NCI-H2107 treated with DMSO at 0.1 percent for 48 hours (cell line): Measurements from ENCODE around the gene CSTA.

Experiments used
- DNase-seq: peaks from one replicate; lab custom pipeline; 2025; ENCODE audit not compliant: unreplicated experiment; lab: John Stamatoyannopoulos, UW

The CSTA gene

DNA sequence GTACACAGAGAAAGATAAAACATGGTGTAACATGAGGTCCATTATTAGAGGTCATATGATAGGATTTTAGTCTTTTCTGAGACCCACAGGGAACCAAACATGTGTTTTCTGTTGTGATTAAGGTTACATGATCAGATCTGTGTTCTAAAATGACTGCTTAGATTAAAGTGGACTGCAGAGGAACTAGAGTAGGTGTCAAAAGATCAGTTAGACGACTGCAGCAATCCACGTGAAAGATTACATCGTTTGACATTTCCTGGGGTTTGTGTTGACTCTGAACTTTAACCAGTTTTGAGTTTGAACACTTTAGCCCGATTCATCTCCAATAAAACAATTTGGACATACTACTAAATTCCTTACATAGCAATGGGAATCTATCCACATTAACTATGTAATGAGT lies 52.9 kb downstream of the CSTA start:
- no peak for DNase-seq

DNA sequence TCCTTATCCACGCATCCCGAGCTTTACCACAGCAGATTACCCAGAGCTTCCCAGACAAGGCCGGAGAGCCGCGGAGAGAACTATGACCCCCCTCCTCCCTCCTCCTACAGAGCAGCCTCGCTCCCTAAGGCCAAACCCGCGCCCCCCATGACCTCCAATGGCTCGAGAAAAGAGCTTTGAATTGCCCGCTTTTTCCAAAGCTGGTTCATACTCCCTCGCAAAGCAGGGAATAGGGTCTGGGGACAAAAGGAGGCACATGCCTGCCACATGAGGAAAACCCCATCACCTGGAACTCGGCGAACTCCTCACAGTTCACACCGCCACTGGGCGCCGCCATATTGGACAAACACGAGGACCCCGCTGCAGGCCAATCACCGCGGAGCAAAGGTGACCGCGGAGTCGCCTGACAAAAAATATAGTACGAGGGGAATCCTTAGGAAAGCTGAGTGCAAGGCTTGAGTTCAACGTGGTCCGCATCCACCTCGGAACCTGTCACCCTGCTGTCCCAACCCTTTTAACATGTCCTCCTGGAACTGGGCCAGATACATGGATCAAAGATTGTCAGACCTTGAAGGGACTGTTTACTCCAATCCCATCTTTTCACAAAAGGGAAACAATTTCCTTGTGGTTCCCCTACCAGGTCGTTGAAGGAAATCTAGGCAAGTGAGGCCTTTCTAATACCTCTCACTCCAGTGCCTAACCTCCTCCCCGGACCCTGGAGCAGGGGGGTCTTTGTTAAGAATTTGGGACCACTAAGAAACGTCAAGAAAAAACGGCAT lies 58.0 kb downstream of the CSTA start, which contains the start of gene MIX23:
TSS of gene MIX23 (minus strand) at position 344 of the 779 bp plus-strand sequence. CDS start at position 337, 7 bp downstream.
- DNase-seq: peak; percentile 95

DNA sequence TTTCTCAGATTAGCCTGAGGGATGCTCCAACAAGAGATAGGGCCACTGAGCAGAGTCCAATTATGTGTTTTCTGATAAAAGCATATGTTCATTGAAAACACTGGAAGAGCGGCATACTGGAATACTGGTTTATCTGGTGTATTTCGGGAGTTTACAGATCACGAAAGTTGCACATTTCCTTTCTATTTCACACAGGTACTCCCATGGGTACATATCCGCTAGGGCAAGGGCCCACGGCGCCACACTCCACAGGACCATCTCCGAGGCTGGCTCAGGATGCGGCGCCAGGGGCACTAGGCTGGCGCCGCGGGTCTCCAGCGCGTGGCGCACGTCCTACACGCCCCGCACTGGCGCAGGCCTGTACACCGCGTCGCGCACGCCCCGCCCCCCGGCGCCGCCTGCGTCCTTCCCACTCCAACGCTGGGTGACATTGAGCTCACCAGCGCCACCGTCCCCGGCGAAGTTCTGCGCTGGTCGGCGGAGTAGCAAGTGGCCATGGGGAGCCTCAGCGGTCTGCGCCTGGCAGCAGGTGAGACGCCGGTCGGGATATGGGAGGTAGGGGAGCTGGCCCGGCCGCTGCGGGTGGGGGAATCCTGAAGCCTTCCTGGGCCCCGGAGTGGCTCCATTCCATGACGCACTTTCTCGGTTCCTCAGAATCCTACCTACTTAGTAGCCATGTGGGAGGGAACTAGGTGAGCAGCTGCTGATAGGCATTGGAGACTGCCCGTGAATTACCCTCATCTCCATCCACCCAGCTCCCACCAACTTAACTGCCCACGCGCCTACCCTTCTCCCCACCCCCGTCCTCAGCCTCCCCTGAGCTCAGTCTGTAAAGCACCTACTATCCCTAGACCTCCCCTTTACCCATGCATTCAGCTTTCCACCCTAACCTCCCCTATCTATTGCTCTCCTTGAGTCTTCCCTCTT lies 59.0 kb downstream of the CSTA start, which contains the start of gene FAM162A:
TSS of gene FAM162A (plus strand) at position 412 of the 927 bp plus-strand sequence. CDS start at position 496, 84 bp downstream.
- peak; percentile 92 for DNase-seq

DNA sequence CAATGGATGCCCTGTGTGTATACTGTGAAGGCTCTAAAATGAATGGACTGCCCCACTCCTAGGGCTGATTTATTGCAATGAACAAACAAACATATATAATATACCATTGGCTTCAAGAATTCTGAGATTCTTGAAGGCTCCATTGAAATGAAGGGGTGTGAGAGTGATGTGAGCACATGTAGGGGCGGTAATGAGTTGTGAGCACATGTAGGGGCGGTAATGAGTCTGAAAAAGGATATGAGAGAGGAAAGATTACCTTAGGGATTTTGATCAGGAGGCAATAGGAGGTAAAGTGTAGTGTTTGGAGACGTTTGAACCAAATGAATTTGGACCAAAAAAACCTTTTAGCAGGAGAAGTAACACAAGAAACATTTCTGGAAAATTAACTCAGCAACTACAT lies 62.7 kb downstream of the CSTA start:
- DNase-seq: no peak

DNA sequence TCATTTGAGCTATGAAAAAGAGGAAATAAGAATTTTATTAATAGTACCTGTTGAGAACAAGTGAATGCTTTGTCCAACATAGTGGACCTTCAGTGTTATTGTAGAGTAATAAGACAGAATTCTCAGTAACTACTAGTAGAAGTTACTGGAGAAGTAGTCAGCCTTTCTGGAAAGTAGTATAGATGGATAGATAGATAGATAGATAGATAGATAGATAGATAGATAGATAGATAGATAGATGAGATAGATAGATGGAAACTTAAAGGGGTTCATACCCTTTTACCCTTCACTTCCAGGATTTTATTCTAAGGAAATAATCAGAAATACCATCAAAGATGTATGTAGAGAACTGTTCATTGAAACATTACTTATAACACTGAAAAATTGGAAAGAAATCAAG lies 64.1 kb downstream of the CSTA start:
- DNase-seq: no peak

DNA sequence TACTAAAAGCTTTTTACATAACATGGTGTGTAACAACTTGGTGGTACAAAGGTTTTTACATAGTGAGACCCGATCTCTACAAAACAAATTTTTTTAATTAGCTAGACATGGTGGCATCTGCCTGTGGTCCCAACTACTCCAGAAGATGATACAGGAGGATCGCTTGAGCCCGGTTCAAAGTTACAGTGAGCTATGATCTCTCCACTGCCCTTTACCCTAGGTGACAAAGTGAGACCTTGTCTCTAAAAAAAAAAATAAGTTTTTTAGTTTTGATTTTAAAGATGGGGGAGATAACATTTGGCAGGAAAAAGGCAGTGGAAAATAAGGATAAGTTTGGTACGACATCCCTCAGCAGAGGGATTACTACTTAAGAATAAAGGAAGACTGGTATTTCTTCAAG lies 64.8 kb downstream of the CSTA start:
- no peak for DNase-seq

DNA sequence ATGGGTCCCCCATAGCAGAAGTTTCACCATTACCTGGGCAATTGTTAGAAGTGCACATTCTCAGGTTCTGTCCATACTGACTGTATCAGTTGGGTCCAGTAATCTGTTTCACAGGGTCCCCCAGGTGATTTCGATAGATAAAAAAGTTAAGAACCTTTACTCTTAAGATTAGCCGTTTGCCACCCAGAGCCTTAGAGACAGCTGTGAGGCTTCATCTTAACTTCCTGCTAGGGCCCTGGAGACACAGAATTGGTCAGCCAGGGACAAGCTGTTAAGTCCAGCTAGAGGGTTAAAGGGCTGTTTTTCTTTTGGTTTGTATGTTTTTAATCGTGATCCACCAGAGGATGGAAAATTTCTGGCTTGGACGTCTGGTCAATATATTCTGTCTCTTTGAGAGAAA lies 65.6 kb downstream of the CSTA start:
- no peak for DNase-seq
